PC-3 (cell line): Measurements from ENCODE around the gene LTBP3. TPM values are rescaled to one million over a fixed set of nuclear protein-coding genes. Genes with fewer than 3 reads are reported as not detected.

Source experiments
- ATAC-seq: fragments of 200-7000 bp; cut with Tn5 transposase; 2 replicates; pipeline ENCODE4 v1.9.1; 2020; ENCODE audit warnings: mild to moderate bottlenecking, moderate library complexity
- BruUV-seq: library from RNA; stranded (reverse); fragments of 400-500 nt; replicated peaks from 2 replicates; lab custom pipeline; 2021; lab: Mats Ljungman, UMichigan
- CTCF ChIA-PET: fragments of 300-600 bp; sonication (Branson Sonifier 250); formaldehyde crosslinking; loops from one replicate; lab custom pipeline; 2022; ENCODE audit warnings: antibody characterized with exemption; lab: Charles Lee
- POLR2A ChIA-PET: fragments of 300-600 bp; sonication (Branson Sonifier 250); formaldehyde crosslinking; loops from one replicate; lab custom pipeline; 2022; ENCODE audit warnings: antibody characterized with exemption; ENCODE audit not compliant: unreplicated experiment; lab: Charles Lee
- DNase-seq: peaks from one replicate; pipeline ENCODE4 v3.0.0-alpha.2; 2015
- H2AFZ ChIP-seq: fragments of 300-600 bp; sonication (generic); 2 replicates; pipeline ENCODE4 v1.6.0; 2016; ENCODE audit warnings: antibody characterized with exemption, low read length
- H3F3A ChIP-seq: fragments of 300-600 bp; sonication (generic); one replicate; pipeline ENCODE4 v1.6.0; 2017; ENCODE audit warnings: antibody characterized with exemption, low read length, control low read depth, mild to moderate bottlenecking; ENCODE audit not compliant: unreplicated experiment
- H3K27ac ChIP-seq: fragments of 300-600 bp; sonication (generic); 2 replicates; pipeline ENCODE4 v1.5.1; 2016; ENCODE audit warnings: mild to moderate bottlenecking, low read length
- H3K27me3 ChIP-seq: fragments of 300-600 bp; sonication (generic); 2 replicates; pipeline ENCODE4 v1.6.1; 2016; ENCODE audit warnings: low read length, mixed read lengths
- H3K36me3 ChIP-seq: fragments of 300-600 bp; sonication (generic); 2 replicates; pipeline ENCODE4 v1.6.1; 2016; ENCODE audit warnings: low read depth, mixed run types, low read length, mixed read lengths
- H3K4me1 ChIP-seq: fragments of 300-600 bp; sonication (generic); 2 replicates; pipeline ENCODE4 v1.5.1; 2016; ENCODE audit warnings: low read length; ENCODE audit not compliant: insufficient read depth
- H3K4me2 ChIP-seq: fragments of 300-600 bp; sonication (generic); 2 replicates; pipeline ENCODE4 v1.6.0; 2016; ENCODE audit warnings: low read length
- H3K4me3 ChIP-seq: fragments of 300-600 bp; sonication (generic); 2 replicates; pipeline ENCODE4 v1.5.1; 2016; ENCODE audit warnings: mild to moderate bottlenecking, low read length, mixed read lengths
- H3K79me2 ChIP-seq: fragments of 300-600 bp; sonication (generic); 2 replicates; pipeline ENCODE4 v1.6.1; 2017; ENCODE audit warnings: low read length, mixed read lengths
- H3K9ac ChIP-seq: fragments of 300-600 bp; sonication (generic); 2 replicates; pipeline ENCODE4 v1.6.0; 2016; ENCODE audit warnings: mild to moderate bottlenecking, low read length
- H3K9me2 ChIP-seq: fragments of 300-600 bp; sonication (generic); replicated peaks from 2 replicates; pipeline ENCODE4 v1.6.1; 2016; ENCODE audit warnings: mixed run types, low read length, mixed read lengths
- H3K9me3 ChIP-seq: fragments of 300-600 bp; sonication (generic); 2 replicates; pipeline ENCODE4 v1.6.1; 2016; ENCODE audit warnings: low read length, mixed read lengths
- H4K20me1 ChIP-seq: fragments of 300-600 bp; sonication (generic); 2 replicates; pipeline ENCODE4 v1.6.1; 2016; ENCODE audit warnings: low read length, mixed read lengths
- CTCF ChIP-seq: fragments of 300-600 bp; sonication (generic); conservative IDR thresholded peaks from 2 replicates; pipeline ENCODE4 v1.5.1; 2017; ENCODE audit warnings: antibody characterized with exemption, low read depth, mild to moderate bottlenecking, low read length
- EZH2 ChIP-seq: fragments of 300-600 bp; sonication (generic); IDR thresholded peaks from one replicate; pipeline ENCODE4 v1.6.1; 2017; ENCODE audit warnings: antibody characterized with exemption, mild to moderate bottlenecking, low read length; ENCODE audit not compliant: unreplicated experiment
- EZH2phosphoT487 ChIP-seq: fragments of 300-600 bp; sonication (generic); IDR thresholded peaks from 2 replicates; pipeline ENCODE4 v1.6.1; 2018; ENCODE audit warnings: mild to moderate bottlenecking, antibody characterized with exemption, low read length, borderline replicate concordance
- intact Hi-C: fragments of 100-400 bp; cut with micrococcal nuclease; formaldehyde crosslinking; loops from 2 replicates; pipeline ENCODE4 v1.9.0; 2023
- total RNA-seq: library from RNA; depleted of rRNA; stranded (reverse); fragments of >200 nt; gene quantifications from 2 replicates; pipeline ENCODE4 v1.2.3, GENCODE V29; 2014

Gene LTBP3
- total RNA-seq, 1 experiment from 2014 or later, result 197 TPM

- BruUV-seq, result no TSS peak
- intact Hi-C loops, result no loop called here
- H3K4me1 ChIP-seq, result peaks cover 42% of the 10 kb centered on the region
- no peak overlapping the region for H3K4me3 ChIP-seq
- peaks cover 12% of the 10 kb centered on the region for H3F3A ChIP-seq
- H3K9me3 ChIP-seq, result no peaks in the 10 kb centered on the region
- TF ChIP-seq EZH2, result no peak
- no peak for TF ChIP-seq EZH2phosphoT487
- no peak for TF ChIP-seq CTCF
- no peak for DNase-seq
- no peak overlapping the region for H3K27ac ChIP-seq
- no peak overlapping the region for H3K9ac ChIP-seq
- H3K36me3 ChIP-seq, result no peaks in the 10 kb centered on the region
- POLR2A ChIA-PET, result no interaction called here
- no peak overlapping the region for H2AFZ ChIP-seq
- H3K79me2 ChIP-seq, result peaks cover 10% of the 10 kb centered on the region
- no peaks in the 10 kb centered on the region for H3K9me2 ChIP-seq
- CTCF ChIA-PET, result no interaction called here
- no peaks in the 10 kb centered on the region for H3K27me3 ChIP-seq
- H3K4me2 ChIP-seq, result no peak overlapping the region
- no peaks in the 10 kb centered on the region for H4K20me1 ChIP-seq
- no peak for ATAC-seq
Measured at GRCh38 chr11:65563601-65564000, 5.4 kb upstream of the LTBP3 start.

DNA sequence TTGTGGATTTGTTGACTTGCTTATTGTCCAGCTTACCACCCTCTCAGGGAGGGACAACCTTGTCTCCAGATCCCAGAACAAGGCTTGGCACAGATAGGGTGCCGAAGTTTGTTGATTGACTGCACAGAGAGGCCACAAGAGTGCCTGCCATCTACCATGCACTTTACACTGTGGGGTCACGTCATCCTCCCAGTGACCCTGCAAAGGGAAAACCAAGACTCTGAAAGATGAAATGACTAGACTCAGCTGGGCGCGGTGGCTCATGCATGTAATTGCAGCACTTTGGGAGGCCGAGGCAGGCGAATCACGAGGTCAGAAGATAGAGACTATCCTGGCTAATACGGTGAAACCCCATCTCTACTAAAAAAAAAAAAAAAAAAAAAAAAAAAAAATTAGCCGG lies 4.6 kb upstream of the LTBP3 start:
- H3K27me3 ChIP-seq, result no peaks in the 10 kb centered on the region
- no peak overlapping the region for H3K27ac ChIP-seq
- H3K36me3 ChIP-seq, result no peaks in the 10 kb centered on the region
- ATAC-seq (no peak), DNase-seq (no peak)
- H3K4me1 ChIP-seq, result peaks cover 42% of the 10 kb centered on the region
- intact Hi-C loops, result no loop called here
- H3K9me3 ChIP-seq, result no peaks in the 10 kb centered on the region
- H3K9ac ChIP-seq, result no peak overlapping the region
- no peak overlapping the region for H3K4me2 ChIP-seq
- no peak overlapping the region for H3K4me3 ChIP-seq
- H3K79me2 ChIP-seq, result peaks cover 2% of the 10 kb centered on the region; the same call in 1 of the 2 replicates
- ChIA-PET POLR2A (no interaction called here), CTCF (interaction anchor here (0.6 kb wide), 1 partner anchor 177 kb away, joined by 3 read pairs; no protein-coding TSS in a partner anchor)
- no peaks in the 10 kb centered on the region for H4K20me1 ChIP-seq
- BruUV-seq, result no TSS peak
- H3K9me2 ChIP-seq, result no peaks in the 10 kb centered on the region
- H2AFZ ChIP-seq, result no peak overlapping the region
- TF ChIP-seq EZH2, result no peak
- no peak for TF ChIP-seq CTCF
- TF ChIP-seq EZH2phosphoT487, result no peak
- peaks cover 12% of the 10 kb centered on the region for H3F3A ChIP-seq

- H3K27ac ChIP-seq, result no peak overlapping the region
- no peak for DNase-seq
- no peak overlapping the region for H2AFZ ChIP-seq
- ChIA-PET CTCF (interaction anchor here (0.6 kb wide), 1 partner anchor 177 kb away, joined by 3 read pairs; no protein-coding TSS in a partner anchor), POLR2A (interaction anchor here (0.5 kb wide), 1 partner anchor 239 kb away, joined by 10 read pairs; no protein-coding TSS in a partner anchor)
- H4K20me1 ChIP-seq, result no peaks in the 10 kb centered on the region
- H3K27me3 ChIP-seq, result no peaks in the 10 kb centered on the region
- BruUV-seq, result no TSS peak
- peaks cover 12% of the 10 kb centered on the region for H3F3A ChIP-seq
- no peak overlapping the region for H3K9ac ChIP-seq
- H3K9me3 ChIP-seq, result no peaks in the 10 kb centered on the region
- H3K79me2 ChIP-seq, result peaks cover 6% of the 10 kb centered on the region
- no peak overlapping the region for H3K4me2 ChIP-seq
- H3K4me3 ChIP-seq, result no peak overlapping the region
- no peak for TF ChIP-seq EZH2phosphoT487
- TF ChIP-seq EZH2, result no peak
- TF ChIP-seq CTCF, result no peak
- no peaks in the 10 kb centered on the region for H3K9me2 ChIP-seq
- no peaks in the 10 kb centered on the region for H3K36me3 ChIP-seq
- intact Hi-C loops, result no loop called here
- H3K4me1 ChIP-seq, result peaks cover 48% of the 10 kb centered on the region
- ATAC-seq, result no peak
Measured at GRCh38 chr11:65562020-65562419, 3.9 kb upstream of the LTBP3 start.
